Skin epidermis (tissue), 12 donors: ENCODE data around the gene TSPAN17.

Experiments
- H3K27ac ChIP-seq, 21 experiments: fragments of 200-600 bp; sonication (generic) in 11 of 21; one replicate each; pipeline ENCODE4 v1.5.0; 2020; ENCODE audit warnings: mild to moderate bottlenecking in 3 of 21, inconsistent platforms in 2 of 21, moderate library complexity in 2 of 21
- H3K4me3 ChIP-seq, 7 experiments: fragments of 200-600 bp; sonication (generic) in 2 of 7; one replicate each; pipeline ENCODE4 v1.5.0; 2020; ENCODE audit warnings: inconsistent platforms in 2 of 7, mild to moderate bottlenecking in 2 of 7, moderate library complexity in 1 of 7

TSPAN17 gene

DNA sequence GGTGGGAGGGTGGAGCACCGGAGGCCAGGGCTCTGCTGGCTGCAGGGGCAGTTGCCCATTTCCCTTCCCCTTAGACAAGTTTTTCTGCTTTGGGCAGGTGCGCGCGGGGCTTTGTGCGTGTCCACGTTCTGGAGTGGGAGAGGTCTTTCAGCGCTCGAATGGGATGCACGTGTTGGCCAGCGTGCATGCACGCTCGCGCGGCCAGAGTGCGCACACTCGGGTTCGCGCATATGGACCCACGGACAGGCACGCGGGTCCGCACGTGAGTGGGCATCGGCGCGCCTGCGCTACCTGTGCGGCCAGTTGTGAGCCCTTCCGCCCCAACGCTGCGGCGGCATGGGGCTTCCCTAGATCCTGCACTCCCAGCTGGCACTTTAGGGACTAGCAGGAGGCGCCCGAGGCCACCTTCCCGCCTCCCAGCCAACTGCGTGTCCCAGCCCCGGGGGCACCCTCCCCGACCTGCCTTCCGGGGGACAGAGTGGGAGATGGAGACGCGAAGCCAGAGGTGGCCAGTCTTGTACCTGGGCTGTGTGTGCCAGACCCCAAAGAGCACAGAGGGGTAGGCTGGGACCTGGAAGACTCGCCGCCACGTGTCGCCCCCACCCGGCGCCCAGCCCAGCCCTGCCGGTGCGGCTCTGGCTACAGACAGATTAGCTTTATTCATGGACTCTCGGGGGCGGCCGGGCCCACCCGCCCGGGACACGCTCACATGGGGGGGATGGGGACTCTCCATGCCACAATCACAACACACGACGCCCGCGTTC is 27.5 kb upstream of the TSPAN17 start:
- no peak overlapping the region for H3K27ac ChIP-seq
- H3K4me3 ChIP-seq: no peak overlapping the region

- Histone ChIP-seq H3K27ac (no peak overlapping the region), H3K4me3 (no peak overlapping the region)
Measured at GRCh38 chr5:176620333-176620981, 26.8 kb upstream of the TSPAN17 start.

DNA sequence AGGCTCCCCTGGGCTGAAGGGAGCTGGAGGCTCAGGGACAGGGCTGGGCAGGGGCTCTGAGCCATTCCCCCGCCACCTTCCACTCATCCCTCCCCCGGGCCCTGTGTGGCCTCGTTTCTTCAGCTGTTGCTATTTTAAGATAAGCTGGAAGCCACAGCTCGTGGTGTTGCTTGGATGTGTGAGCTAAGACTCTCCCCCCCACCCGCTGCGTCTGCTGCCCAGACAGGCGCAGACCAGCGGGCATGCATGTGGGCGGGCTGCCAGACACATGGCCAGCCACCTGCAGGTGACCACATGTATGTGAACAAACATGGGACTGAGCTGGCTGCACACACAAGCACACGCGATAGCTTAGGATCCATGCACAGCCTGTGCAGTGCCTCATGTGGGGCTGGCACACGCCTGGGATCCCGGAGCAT is 25.6 kb upstream of the TSPAN17 start:
- H3K27ac ChIP-seq: no peak overlapping the region
- no peak overlapping the region for H3K4me3 ChIP-seq

DNA sequence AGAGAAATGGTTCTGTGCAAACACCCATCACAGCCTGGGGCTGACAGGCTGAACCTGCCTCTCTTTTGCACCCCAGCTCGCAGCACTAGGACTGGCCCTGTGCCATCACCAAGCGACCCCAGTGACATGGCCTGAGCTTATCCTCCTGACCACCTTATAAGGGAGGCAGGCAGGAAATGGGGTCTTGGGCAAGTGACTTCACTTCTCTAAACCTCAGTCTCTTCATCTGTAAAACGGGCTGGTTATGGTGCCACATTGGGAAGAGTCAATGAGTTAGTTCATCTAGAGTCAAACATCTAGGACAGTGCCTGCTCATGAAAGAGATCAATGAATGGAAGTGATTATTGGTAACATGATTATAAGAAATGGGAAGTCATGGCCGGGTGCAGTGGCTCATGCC is 23.1 kb upstream of the TSPAN17 start:
- H3K4me3 ChIP-seq: no peak overlapping the region

GRCh38 chr5:176624938-176625337 is 22.3 kb upstream of the TSPAN17 start:
- Histone ChIP-seq H3K27ac (no peak overlapping the region), H3K4me3 (no peak overlapping the region)

More for the DNA sequence above, 23.1 kb upstream of the TSPAN17 start:
- no peak overlapping the region for H3K27ac ChIP-seq

GRCh38 chr5:176625512-176625911 is 21.8 kb upstream of the TSPAN17 start:
- H3K27ac ChIP-seq: no peak overlapping the region

DNA sequence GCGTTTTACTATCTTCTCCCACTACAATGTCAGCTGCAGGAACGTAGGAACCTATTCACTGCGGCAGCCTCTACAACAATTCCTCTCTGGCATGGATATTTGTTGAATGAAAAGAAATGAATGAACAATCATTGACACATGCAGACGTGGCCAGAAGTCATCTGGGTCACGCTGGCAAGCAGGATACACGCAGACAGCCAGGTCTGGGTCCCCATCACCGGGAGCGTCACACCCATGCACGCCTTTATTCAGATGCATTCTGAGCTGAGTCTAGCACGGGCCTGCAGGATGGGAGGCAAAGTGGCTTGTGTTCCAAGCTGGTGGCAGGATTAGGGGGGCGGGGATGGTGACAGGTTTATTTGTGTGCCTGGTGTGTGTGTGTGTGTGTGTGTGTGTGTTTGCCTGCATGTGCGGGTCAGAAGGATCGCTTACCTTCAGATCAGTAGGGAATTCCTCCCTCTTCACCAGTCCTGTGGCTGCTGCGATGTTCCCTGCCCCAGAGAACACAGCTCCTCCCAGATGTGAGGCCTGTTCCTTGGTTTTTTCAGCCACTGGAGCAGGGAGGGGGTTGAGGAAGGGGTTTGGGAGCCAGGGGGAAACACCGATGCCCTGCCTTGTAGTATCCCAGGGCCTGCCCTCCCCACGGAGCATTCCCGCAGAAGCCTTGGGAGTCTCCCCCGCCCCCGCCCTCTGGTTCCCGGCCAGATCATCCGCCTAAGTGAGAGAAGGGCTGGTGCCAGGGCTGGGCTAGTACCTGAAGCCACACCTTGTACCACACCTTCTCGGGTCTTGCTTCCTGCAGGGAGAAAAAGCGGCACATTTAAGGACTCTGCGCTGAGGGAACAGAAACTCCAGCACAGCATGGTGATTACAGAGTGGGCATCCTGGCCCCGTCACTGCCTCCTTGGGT is 21.1 kb upstream of the TSPAN17 start:
- Histone ChIP-seq H3K4me3 (no peak overlapping the region), H3K27ac (no peak overlapping the region)

More at GRCh38 chr5:176625512-176625911, 21.8 kb upstream of the TSPAN17 start:
- no peak overlapping the region for H3K4me3 ChIP-seq

- H3K27ac ChIP-seq: no peak overlapping the region
- no peak overlapping the region for H3K4me3 ChIP-seq
Measured at GRCh38 chr5:176626876-176627236, 20.4 kb upstream of the TSPAN17 start.

DNA sequence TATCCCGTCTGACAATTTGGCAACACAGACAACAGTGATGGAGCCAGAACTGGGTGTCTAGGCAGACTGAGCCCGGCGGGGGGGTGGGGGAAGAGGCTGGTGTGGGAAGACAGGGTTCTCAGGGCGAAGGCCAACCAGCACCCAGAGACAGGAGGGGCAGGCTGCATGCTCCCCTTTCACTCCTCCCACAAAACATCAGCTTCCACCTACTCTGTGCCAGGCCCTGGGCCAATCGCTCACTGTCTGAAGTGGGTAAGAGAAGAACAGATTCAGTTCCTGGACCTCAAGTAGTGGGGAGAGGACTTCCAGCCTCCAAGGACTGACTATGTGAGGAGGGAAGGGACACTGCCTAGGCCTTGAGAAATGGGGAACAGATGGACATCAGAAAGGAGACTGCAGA is 19.7 kb upstream of the TSPAN17 start:
- Histone ChIP-seq H3K27ac (no peak overlapping the region), H3K4me3 (no peak overlapping the region)

GRCh38 chr5:176628406-176629228 is 18.7 kb upstream of the TSPAN17 start:
- no peak overlapping the region for H3K27ac ChIP-seq
- H3K4me3 ChIP-seq: no peak overlapping the region

DNA sequence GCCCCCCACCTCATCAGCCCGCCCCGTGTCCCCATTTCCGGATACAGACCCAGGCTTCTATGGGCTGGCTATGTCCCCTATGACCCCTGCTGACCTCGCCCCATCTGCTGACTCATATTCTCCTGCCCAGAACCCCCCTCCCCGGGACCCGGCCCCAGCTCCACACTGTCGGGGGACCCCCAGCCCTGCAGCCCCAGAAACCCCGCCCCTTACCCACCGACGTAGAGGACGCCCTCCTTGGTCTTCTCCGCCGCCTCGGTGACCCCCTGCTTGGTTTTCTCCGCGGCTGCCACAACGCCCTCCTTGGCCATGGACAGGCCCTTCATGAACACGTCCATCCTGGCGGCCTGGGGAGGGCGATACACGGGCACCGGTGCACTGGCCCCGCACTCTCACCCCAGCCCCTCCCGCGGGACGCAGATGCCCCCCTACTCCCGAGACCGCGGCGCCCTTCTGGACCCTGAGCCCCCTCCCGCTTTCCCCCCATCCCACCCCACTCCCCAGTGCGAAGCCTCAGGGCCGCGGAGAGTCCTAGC is 17.9 kb upstream of the TSPAN17 start:
- no peak overlapping the region for H3K27ac ChIP-seq
- no peak overlapping the region for H3K4me3 ChIP-seq

DNA sequence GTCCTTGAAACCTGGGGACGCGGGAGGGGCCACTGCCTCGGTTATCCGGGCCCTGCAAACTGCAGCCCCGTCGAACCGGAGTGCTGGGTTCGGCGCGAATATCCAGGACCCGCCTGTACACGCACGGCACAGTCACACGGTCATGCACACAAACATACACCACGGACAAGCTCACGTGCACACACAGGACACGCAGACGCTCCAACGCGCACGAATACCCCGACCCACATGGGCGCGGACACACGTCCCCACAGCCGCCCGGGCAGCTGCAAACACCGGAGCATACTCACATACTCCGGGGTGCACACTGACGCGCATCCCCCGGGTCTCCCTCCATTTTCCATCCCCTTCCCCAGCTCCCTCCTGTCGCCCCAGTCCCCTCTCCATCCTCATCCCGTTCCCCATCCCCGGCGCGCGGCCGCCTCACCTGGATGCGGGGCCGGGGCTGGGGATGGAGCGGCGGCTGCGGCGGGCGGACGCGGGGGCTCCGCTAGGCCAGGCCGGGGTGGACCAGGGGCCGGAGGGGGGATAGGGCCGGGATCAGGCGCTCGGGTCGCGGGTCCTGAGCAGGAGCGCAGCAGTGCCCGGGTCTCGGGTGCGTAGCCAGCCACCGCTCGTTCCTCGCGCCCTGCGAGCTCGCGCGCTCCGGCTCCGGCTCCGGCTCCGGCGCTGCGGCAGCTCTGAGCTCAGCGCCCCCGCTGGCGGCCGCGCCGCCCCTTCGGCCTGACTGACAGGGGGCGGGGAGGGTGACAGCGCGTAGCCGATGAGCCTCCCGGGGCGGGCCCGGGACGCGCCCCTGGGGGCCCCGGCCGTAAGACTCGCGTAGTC is 17.2 kb upstream of the TSPAN17 start, which contains the start of the genes EIF4E1B and SNCB:
TSS of gene EIF4E1B (plus strand) at position 823 of the 828 bp plus-strand sequence. CDS start 12,113 bp downstream, outside the sequence.
TSS of gene SNCB (minus strand) at position 682 of the 828 bp plus-strand sequence. CDS start 880 bp downstream, outside the sequence.
- Histone ChIP-seq H3K4me3 (peak within 1 kb of the TSS in 5 of 7 experiments; percentile 5 to 27 (median 20)), H3K27ac (no peak within 1 kb of the TSS)

DNA sequence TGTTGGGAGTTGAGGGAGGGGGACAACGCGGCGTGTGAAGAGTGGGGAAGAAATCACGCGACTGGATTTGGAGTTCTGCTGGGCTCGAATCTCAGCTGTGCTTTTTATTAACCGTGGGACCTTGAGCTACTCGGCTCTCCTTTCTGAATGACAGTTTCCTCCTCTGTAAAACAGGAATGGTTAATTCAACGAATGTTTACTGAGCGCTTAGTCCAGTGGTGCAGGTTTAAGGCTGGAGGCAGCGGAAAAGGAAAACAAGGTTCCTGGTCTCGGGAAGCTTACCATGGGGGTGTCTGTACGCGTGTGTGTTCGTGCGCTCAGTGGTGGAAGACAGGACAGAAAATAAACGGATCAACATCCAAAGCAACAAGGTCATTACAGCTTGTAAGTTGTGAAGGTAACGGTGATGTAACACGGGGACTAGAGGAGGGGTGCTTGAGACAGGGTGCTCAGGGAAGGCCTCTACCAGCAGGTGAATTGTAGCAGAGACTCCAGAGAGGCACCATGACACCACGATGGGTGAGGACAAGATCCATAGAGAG is 16.5 kb upstream of the TSPAN17 start:
- H3K27ac ChIP-seq: no peak overlapping the region
- peak overlapping the region in 5 of 7 experiments; percentile 5 to 27 (median 20) for H3K4me3 ChIP-seq

DNA sequence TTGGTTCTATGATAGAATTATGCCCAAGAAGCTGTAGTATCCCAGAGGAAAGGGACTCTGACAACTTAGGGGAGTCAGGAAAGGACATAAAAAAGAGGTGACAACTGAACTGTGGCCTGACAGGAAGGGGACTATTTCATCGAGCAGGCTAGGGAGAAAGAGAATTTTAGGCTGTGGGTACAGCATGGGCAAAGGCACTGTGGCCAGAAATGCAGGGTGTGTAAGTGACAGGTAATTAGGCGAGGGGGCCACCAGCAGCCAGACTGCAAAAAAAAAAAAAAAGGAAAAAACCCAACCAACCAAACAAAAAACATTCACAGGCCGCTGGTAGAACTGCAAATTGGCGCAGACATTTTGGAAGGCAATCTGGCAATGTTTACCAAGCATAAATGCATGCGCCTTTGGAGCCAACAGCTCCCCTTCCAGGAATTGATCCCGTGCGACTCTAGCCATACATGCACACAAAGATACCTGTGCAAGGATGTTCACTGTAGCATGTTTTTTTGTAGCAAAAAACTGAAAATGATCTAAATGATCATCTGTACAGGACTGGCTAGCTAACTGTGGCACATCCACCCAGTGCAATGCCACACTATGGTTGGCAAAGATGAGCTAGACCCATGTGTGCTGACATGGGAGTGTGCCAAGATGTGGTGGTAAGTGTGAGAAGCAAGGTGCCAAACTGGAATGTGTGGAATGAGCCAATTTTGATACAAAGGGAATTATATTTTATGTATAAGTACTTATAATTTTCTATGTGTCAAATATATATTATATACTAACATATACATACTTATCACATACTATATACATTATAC is 15.7 kb upstream of the TSPAN17 start:
- Histone ChIP-seq H3K27ac (no peak overlapping the region), H3K4me3 (no peak overlapping the region)

DNA sequence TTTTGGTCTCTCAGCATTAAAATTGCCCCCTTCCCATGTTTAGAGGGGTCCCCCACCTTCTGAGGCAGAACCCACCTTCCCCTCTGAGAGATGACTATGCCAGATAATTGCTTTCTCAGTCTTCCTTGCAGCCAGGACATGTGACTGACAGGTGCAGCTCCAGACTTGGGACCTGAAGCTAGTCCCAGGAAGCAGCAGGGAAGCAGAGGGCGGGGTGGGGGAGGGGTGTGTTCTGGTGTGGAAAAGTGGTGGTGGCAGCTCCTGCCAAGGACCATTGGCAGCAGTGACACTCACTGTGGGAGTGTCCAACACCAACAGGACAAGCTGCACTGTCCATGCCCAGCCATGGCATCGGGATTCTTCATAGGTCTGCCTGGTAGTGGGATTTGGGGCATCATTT is 14.5 kb upstream of the TSPAN17 start:
- Histone ChIP-seq H3K27ac (no peak overlapping the region), H3K4me3 (no peak overlapping the region)

- H3K4me3 ChIP-seq: no peak overlapping the region
- H3K27ac ChIP-seq: no peak overlapping the region
Measured at GRCh38 chr5:176633598-176633997, 13.7 kb upstream of the TSPAN17 start.

- no peak overlapping the region for H3K4me3 ChIP-seq
- no peak overlapping the region for H3K27ac ChIP-seq
Measured at GRCh38 chr5:176636426-176636825, 10.9 kb upstream of the TSPAN17 start.
